Neural progenitor cell (in vitro differentiated cells): Measurements from ENCODE around the gene GSTT2. TPM values are rescaled to one million over a fixed set of nuclear protein-coding genes. Genes with fewer than 3 reads are reported as not detected.

Experiments
- DNase-seq: peaks from one replicate; pipeline ENCODE4 v3.0.0-alpha.2; 2016; ENCODE audit warnings: low spot score
- H2AFZ ChIP-seq: fragments of 200-600 bp; sonication (generic); replicated peaks from 2 replicates; pipeline ENCODE4 v1.6.1; 2016; ENCODE audit warnings: antibody characterized with exemption
- H3F3A ChIP-seq: fragments of 200-600 bp; sonication (generic); 2 replicates; pipeline ENCODE4 v1.6.1; 2016; ENCODE audit warnings: antibody characterized with exemption, low read depth
- H3K27ac ChIP-seq: fragments of 200-600 bp; sonication (generic); 2 replicates; pipeline ENCODE4 v1.5.1; 2016; ENCODE audit warnings: mild to moderate bottlenecking
- H3K27me3 ChIP-seq: fragments of 200-600 bp; sonication (generic); 2 replicates; pipeline ENCODE4 v1.6.1; 2016; ENCODE audit warnings: mild to moderate bottlenecking, moderate library complexity
- H3K36me3 ChIP-seq: fragments of 200-600 bp; sonication (generic); 2 replicates; pipeline ENCODE4 v1.5.1; 2016
- H3K4me1 ChIP-seq: fragments of 200-600 bp; sonication (generic); 2 replicates; pipeline ENCODE4 v1.6.1; 2016; ENCODE audit warnings: mixed run types
- H3K4me2 ChIP-seq: fragments of 200-600 bp; sonication (generic); 2 replicates; pipeline ENCODE4 v1.6.1; 2016
- H3K4me3 ChIP-seq: fragments of 200-600 bp; sonication (generic); 2 replicates; pipeline ENCODE4 v1.5.1; 2016
- H3K79me2 ChIP-seq: fragments of 200-600 bp; sonication (generic); 2 replicates; pipeline ENCODE4 v1.6.1; 2016; ENCODE audit warnings: low read depth
- H3K9ac ChIP-seq: fragments of 200-600 bp; sonication (generic); 2 replicates; pipeline ENCODE4 v1.6.1; 2016
- H3K9me3 ChIP-seq: fragments of 200-600 bp; sonication (generic); 2 replicates; pipeline ENCODE4 v1.5.1; 2016; ENCODE audit warnings: low read depth
- H4K20me1 ChIP-seq: fragments of 200-600 bp; sonication (generic); 2 replicates; pipeline ENCODE4 v1.6.1; 2016; ENCODE audit warnings: low read depth
- H3K27ac Mint-ChIP-seq: 3 replicates; pipeline ENCODE4 v1.8.0; 2021; ENCODE audit warnings: mixed read lengths
- H3K27me3 Mint-ChIP-seq: 2 replicates; pipeline ENCODE4 v1.8.0; 2022; ENCODE audit warnings: low read depth, mild to moderate bottlenecking, inconsistent platforms, moderate library complexity, mixed read lengths; ENCODE audit not compliant: insufficient read depth
- H3K36me3 Mint-ChIP-seq: 3 replicates; pipeline ENCODE4 v1.8.0; 2021; ENCODE audit warnings: mixed read lengths
- H3K4me1 Mint-ChIP-seq: 3 replicates; pipeline ENCODE4 v1.8.0; 2021; ENCODE audit warnings: mixed read lengths
- H3K4me3 Mint-ChIP-seq: 3 replicates; pipeline ENCODE4 v1.8.0; 2021; ENCODE audit warnings: mild to moderate bottlenecking, moderate library complexity, mixed read lengths
- H3K9me3 Mint-ChIP-seq: 3 replicates; pipeline ENCODE4 v1.8.0; 2020; ENCODE audit warnings: mixed read lengths
- CTCF ChIP-seq: fragments of 200-600 bp; sonication (generic); IDR thresholded peaks from 2 replicates; pipeline ENCODE4 v1.5.1; 2017; ENCODE audit warnings: antibody characterized with exemption, mild to moderate bottlenecking
- EZH2 ChIP-seq: fragments of 200-600 bp; sonication (generic); IDR thresholded peaks from 2 replicates; pipeline ENCODE4 v1.6.1; 2017; ENCODE audit warnings: antibody characterized with exemption, mild to moderate bottlenecking, moderate library complexity
- EZH2phosphoT487 ChIP-seq: fragments of 200-600 bp; sonication (generic); IDR thresholded peaks from 2 replicates; pipeline ENCODE4 v1.6.1; 2017; ENCODE audit warnings: antibody characterized with exemption
- total RNA-seq: library from RNA; depleted of rRNA; stranded (reverse); fragments of >200 nt; gene quantifications from 2 replicates; pipeline ENCODE4 v1.2.3, GENCODE V29; 2015; ENCODE audit warnings: low replicate concordance

The GSTT2 gene
- total RNA-seq, 1 donor from 2014 or later: not detected

DNA sequence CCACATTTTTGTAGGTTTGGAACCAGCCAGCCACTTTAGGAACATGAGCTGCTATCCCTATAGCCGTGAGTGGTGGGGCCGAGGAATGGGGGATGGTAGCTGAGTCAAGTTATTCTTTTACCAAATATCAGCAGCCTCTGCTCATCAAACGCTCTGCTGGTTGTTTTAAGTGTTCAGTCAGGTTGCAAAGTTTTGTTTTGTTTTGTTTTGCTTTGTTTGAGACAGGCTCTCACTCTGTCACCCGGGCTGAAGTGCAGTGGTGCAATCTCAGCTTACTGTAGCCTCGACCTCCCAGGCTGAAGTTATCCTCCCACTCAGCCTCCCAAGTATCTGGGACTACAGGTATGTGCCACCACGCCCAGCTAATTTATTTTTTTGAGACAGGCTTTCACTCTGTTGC lies 45.5 kb downstream of the GSTT2 start:
- H3K36me3 Mint-ChIP-seq: peaks cover 13% of the 10 kb centered on the region
- H3F3A ChIP-seq: no peaks in the 10 kb centered on the region
- H3K36me3 ChIP-seq: no peaks in the 10 kb centered on the region
- no peak overlapping the region for H3K4me3 Mint-ChIP-seq
- DNase-seq: no peak
- no peak for TF ChIP-seq EZH2
- no peak for TF ChIP-seq CTCF
- TF ChIP-seq EZH2phosphoT487: no peak
- peaks cover 24% of the 10 kb centered on the region for H4K20me1 ChIP-seq
- no peaks in the 10 kb centered on the region for H3K27me3 ChIP-seq
- H3K4me2 ChIP-seq: no peak overlapping the region
- peaks cover 2% of the 10 kb centered on the region for H3K9me3 Mint-ChIP-seq
- no peaks in the 10 kb centered on the region for H3K4me1 ChIP-seq
- no peaks in the 10 kb centered on the region for H3K9me3 ChIP-seq
- H3K4me1 Mint-ChIP-seq: no peaks in the 10 kb centered on the region
- no peak overlapping the region for H3K9ac ChIP-seq
- no peak overlapping the region for H2AFZ ChIP-seq
- no peak overlapping the region for H3K27ac Mint-ChIP-seq
- H3K27me3 Mint-ChIP-seq: no peaks in the 10 kb centered on the region
- peaks cover 78% of the 10 kb centered on the region for H3K79me2 ChIP-seq
- H3K27ac ChIP-seq: no peak overlapping the region
- no peak overlapping the region for H3K4me3 ChIP-seq

GRCh38 chr22:24026056-24026455 lies 46.1 kb downstream of the GSTT2 start:
- Histone ChIP-seq H3K4me2 (no peak overlapping the region), H3K4me1 (no peaks in the 10 kb centered on the region), H3K27me3 (no peaks in the 10 kb centered on the region), H3K27ac (no peak overlapping the region), H4K20me1 (peaks cover 26% of the 10 kb centered on the region), H3F3A (no peaks in the 10 kb centered on the region), H3K79me2 (peaks cover 76% of the 10 kb centered on the region), H2AFZ (no peak overlapping the region), H3K4me3 (no peak overlapping the region), H3K9ac (no peak overlapping the region), H3K9me3 (no peaks in the 10 kb centered on the region), H3K36me3 (no peaks in the 10 kb centered on the region)
- DNase-seq: no peak
- no peak for TF ChIP-seq EZH2phosphoT487
- no peak for TF ChIP-seq EZH2
- no peak for TF ChIP-seq CTCF
- H3K9me3 Mint-ChIP-seq: no peaks in the 10 kb centered on the region
- no peak overlapping the region for H3K4me3 Mint-ChIP-seq
- peaks cover 13% of the 10 kb centered on the region for H3K36me3 Mint-ChIP-seq
- H3K27ac Mint-ChIP-seq: no peak overlapping the region
- H3K4me1 Mint-ChIP-seq: no peaks in the 10 kb centered on the region
- H3K27me3 Mint-ChIP-seq: no peaks in the 10 kb centered on the region

DNA sequence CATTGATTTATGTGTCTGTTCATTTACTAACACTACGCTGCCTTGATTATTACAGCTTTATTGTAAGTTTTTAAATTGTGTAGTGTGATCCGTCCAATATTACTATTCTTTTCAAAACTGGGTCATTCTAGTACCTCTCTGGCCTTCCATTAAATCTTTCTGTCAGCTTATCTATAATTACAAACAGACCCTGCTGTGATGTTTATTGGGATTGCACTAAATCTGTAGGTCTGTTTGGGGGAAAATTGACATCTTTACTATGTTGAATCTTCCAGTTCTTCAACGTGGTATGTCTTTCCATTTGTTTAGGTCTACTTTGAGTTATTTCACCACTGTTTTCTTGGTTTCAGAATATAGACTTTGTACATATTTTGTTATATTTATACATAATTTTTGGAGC lies 46.8 kb downstream of the GSTT2 start:
- Histone ChIP-seq H2AFZ (no peak overlapping the region), H3K27me3 (no peaks in the 10 kb centered on the region), H3K9ac (no peak overlapping the region), H3F3A (no peaks in the 10 kb centered on the region), H3K4me1 (no peaks in the 10 kb centered on the region), H3K9me3 (no peaks in the 10 kb centered on the region), H3K4me2 (no peak overlapping the region), H4K20me1 (peaks cover 26% of the 10 kb centered on the region), H3K27ac (no peak overlapping the region), H3K79me2 (peaks cover 75% of the 10 kb centered on the region), H3K36me3 (no peaks in the 10 kb centered on the region), H3K4me3 (no peak overlapping the region)
- Mint-ChIP-seq H3K36me3 (peaks cover 13% of the 10 kb centered on the region), H3K27me3 (peaks cover 2% of the 10 kb centered on the region), H3K4me3 (no peak overlapping the region), H3K27ac (no peak overlapping the region), H3K4me1 (no peaks in the 10 kb centered on the region), H3K9me3 (no peaks in the 10 kb centered on the region)
- no peak for DNase-seq
- no peak for TF ChIP-seq EZH2
- no peak for TF ChIP-seq CTCF
- TF ChIP-seq EZH2phosphoT487: no peak
